Motor neuron (in vitro differentiated cells): Measurements from ENCODE around the gene LCE3A. TPM values are rescaled to one million over a fixed set of nuclear protein-coding genes. Genes with fewer than 3 reads are reported as not detected.

Experiments
- total RNA-seq, 8 experiments: library from RNA; unstranded; fragments of 300-600 nt; gene quantifications; 2 replicates each; pipeline versions ENCODE4 v1.2.3 to v1.2.4, GENCODE V29; 2022

Gene LCE3A
- total RNA-seq, 8 experiments from 2014 or later: not detected

Other genes starting within 250 kb of the LCE3A start
- gene CRNN, start 208.8 kb downstream of the LCE3A start, total RNA-seq: under 1 TPM in 4 of 8 experiments, not detected in 4; 0.17 to 0.62 (median 0.35) TPM
- gene LCE5A, start 112.3 kb downstream of the LCE3A start, total RNA-seq: 1 to 10 TPM in 1 of 8 experiments, under 1 TPM in 2, not detected in 5; 0.25 to 1.1 (median 0.66) TPM
- not detected for gene CRCT1, start 108.6 kb downstream of the LCE3A start, total RNA-seq
- under 1 TPM in 1 of 8 experiments, not detected in 7; 0.81 TPM for gene LCE3E, start 56.3 kb downstream of the LCE3A start, total RNA-seq
- not detected for gene LCE3D, start 42.6 kb downstream of the LCE3A start, total RNA-seq
- gene LCE3C, start 22.9 kb downstream of the LCE3A start, total RNA-seq: 1 to 10 TPM in 1 of 8 experiments, not detected in 7; 1.3 TPM
- gene LCE3B, start 9.3 kb downstream of the LCE3A start, total RNA-seq: not detected
- not detected for gene LCE2D, start 40.3 kb upstream of the LCE3A start, total RNA-seq
- gene LCE2C, start 52.2 kb upstream of the LCE3A start, total RNA-seq: 1 to 10 TPM in 1 of 8 experiments, not detected in 7; 1.4 TPM
- gene LCE2B, start 63.0 kb upstream of the LCE3A start, total RNA-seq: not detected
- under 1 TPM in 1 of 8 experiments, not detected in 7; 0.62 TPM for gene LCE2A, start 75.2 kb upstream of the LCE3A start, total RNA-seq
- gene LCE4A, start 85.1 kb upstream of the LCE3A start, total RNA-seq: not detected
- 1 to 10 TPM in 1 of 8 experiments, under 1 TPM in 5, not detected in 2; 0.20 to 1.8 (median 0.37) TPM for gene KPRP, start 134.9 kb upstream of the LCE3A start, total RNA-seq
- gene LCE1F, start 152.0 kb upstream of the LCE3A start, total RNA-seq: not detected
- gene LCE1E, start 163.2 kb upstream of the LCE3A start, total RNA-seq: under 1 TPM in 3 of 8 experiments, not detected in 5; 0.23 to 0.95 (median 0.51) TPM
- gene LCE1D, start 173.6 kb upstream of the LCE3A start, total RNA-seq: not detected
- 1 to 10 TPM in 1 of 8 experiments, under 1 TPM in 1, not detected in 6; 0.76 to 1.0 TPM for gene LCE1C, start 183.5 kb upstream of the LCE3A start, total RNA-seq
- gene LCE1B, start 188.9 kb upstream of the LCE3A start, total RNA-seq: under 1 TPM in 3 of 8 experiments, not detected in 5; 0.24 to 0.66 (median 0.25) TPM
- not detected for gene LCE1A, start 204.4 kb upstream of the LCE3A start, total RNA-seq
- 1 to 10 TPM in 1 of 8 experiments, under 1 TPM in 1, not detected in 6; 0.87 to 1.7 TPM for gene LCE6A, start 219.8 kb upstream of the LCE3A start, total RNA-seq
- gene LCE7A, start 236.9 kb upstream of the LCE3A start, total RNA-seq: 1 to 10 TPM in 1 of 8 experiments, not detected in 7; 2.4 TPM